HFFc6 (cell line): ENCODE results near the gene PPP2CA. TPM values are rescaled to one million over a fixed set of nuclear protein-coding genes. Genes with fewer than 3 reads are reported as not detected.

Source experiments
- DNase-seq: peaks from one replicate; pipeline ENCODE4 v3.0.0-alpha.2; 2018
- H3K27ac Mint-ChIP-seq: 2 replicates; pipeline ENCODE4 v1.8.0; 2020; ENCODE audit warnings: mild to moderate bottlenecking, mixed read lengths
- H3K27me3 Mint-ChIP-seq: 2 replicates; pipeline ENCODE4 v1.8.0; 2021; ENCODE audit warnings: mild to moderate bottlenecking, moderate library complexity, mixed read lengths; ENCODE audit not compliant: insufficient read depth
- H3K36me3 Mint-ChIP-seq: 2 replicates; pipeline ENCODE4 v1.8.0; 2021; ENCODE audit warnings: low read depth, mixed read lengths
- H3K4me1 Mint-ChIP-seq: 2 replicates; pipeline ENCODE4 v1.8.0; 2020; ENCODE audit warnings: low read depth, mixed read lengths
- H3K4me3 Mint-ChIP-seq: 2 replicates; pipeline ENCODE4 v1.8.0; 2020; ENCODE audit warnings: mild to moderate bottlenecking, moderate library complexity, mixed read lengths
- H3K9me3 Mint-ChIP-seq: 2 replicates; pipeline ENCODE4 v1.8.0; 2020; ENCODE audit warnings: mild to moderate bottlenecking, mixed read lengths
- total RNA-seq, 6 experiments: library from RNA; stranded (reverse); fragmentation: NEBNext Ultra II Directional; extraction: Animal tissue kit (Norgen Biotek cat#: 25700); gene quantifications; 2 replicates in 1 of 6; 3 replicates in 5 of 6; pipeline ENCODE4 v1.2.3, GENCODE V29; 2021
- TF ChIP-seq, protein P1 (sequence below): fragments of 200-600 bp; sonication (generic); IDR thresholded peaks from 2 replicates; pipeline ENCODE4 v1.5.0; 2021; ENCODE audit warnings: antibody characterized with exemption, mild to moderate bottlenecking

PPP2CA gene
- total RNA-seq, 6 experiments from 2014 or later, result 153 to 172 (median 156) TPM

DNA sequence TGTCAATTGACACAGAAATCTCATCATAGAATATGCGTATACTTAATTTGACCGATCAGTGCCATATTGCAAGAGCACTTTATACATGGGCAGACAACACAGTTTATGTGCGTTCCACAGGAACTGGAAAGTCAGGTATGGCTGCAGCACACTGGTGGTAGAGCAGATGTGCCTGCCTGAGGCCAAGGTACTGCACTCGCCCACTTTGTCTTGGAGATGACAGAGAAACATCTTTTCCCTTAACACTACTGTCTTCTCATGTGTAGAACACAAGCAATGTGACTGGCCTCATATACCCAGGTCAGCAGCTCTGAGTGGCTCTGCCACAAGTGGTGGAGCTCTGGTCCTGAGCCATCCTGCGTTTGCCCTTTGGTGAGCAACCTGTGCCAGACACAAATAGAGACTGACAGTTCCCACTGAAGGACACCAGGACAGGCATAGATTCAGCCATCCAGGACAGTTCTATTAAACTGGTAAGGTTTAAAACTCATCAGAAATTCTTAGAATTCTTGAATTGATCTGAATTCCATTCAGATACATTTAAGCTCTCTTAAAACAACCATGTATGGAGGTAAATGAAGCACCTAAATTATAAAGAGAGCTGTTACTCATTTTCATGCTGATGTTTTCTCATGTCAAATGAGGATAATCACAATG is 21.0 kb upstream of the PPP2CA start:
- H3K9me3 Mint-ChIP-seq, result no peaks in the 10 kb centered on the region
- no peaks in the 10 kb centered on the region for H3K36me3 Mint-ChIP-seq
- peak overlapping the region; percentile 39; the same call in 1 of the 2 replicates for H3K4me3 Mint-ChIP-seq
- no peaks in the 10 kb centered on the region for H3K27me3 Mint-ChIP-seq
- DNase-seq, result no peak
- TF ChIP-seq, protein P1, sequence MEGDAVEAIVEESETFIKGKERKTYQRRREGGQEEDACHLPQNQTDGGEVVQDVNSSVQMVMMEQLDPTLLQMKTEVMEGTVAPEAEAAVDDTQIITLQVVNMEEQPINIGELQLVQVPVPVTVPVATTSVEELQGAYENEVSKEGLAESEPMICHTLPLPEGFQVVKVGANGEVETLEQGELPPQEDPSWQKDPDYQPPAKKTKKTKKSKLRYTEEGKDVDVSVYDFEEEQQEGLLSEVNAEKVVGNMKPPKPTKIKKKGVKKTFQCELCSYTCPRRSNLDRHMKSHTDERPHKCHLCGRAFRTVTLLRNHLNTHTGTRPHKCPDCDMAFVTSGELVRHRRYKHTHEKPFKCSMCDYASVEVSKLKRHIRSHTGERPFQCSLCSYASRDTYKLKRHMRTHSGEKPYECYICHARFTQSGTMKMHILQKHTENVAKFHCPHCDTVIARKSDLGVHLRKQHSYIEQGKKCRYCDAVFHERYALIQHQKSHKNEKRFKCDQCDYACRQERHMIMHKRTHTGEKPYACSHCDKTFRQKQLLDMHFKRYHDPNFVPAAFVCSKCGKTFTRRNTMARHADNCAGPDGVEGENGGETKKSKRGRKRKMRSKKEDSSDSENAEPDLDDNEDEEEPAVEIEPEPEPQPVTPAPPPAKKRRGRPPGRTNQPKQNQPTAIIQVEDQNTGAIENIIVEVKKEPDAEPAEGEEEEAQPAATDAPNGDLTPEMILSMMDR, result no peak
- peaks cover 60% of the 10 kb centered on the region for H3K4me1 Mint-ChIP-seq
- H3K27ac Mint-ChIP-seq, result peak overlapping the region; percentile 67

DNA sequence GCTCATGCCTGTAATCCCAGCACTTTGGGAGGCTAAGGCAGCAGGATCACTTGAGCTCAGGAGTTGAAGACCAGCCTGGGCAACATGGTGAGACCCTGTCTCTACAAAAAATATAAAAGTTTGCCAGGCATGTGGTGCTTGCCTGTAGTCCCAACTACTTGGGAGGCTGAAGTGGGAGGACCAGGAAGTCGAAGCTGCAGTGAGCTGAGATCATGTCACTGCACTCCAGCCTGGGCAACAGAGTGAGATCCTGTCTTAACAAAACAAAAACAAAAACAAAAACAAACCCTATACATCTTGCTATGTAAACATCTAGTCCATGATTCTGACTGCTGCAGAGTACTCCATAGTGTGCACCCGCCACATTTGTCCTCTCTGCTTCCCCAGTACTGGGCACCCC is 19.8 kb upstream of the PPP2CA start:
- Mint-ChIP-seq H3K27me3 (no peaks in the 10 kb centered on the region), H3K27ac (peak overlapping the region; percentile 64)
- TF ChIP-seq, protein P1, result no peak

DNA sequence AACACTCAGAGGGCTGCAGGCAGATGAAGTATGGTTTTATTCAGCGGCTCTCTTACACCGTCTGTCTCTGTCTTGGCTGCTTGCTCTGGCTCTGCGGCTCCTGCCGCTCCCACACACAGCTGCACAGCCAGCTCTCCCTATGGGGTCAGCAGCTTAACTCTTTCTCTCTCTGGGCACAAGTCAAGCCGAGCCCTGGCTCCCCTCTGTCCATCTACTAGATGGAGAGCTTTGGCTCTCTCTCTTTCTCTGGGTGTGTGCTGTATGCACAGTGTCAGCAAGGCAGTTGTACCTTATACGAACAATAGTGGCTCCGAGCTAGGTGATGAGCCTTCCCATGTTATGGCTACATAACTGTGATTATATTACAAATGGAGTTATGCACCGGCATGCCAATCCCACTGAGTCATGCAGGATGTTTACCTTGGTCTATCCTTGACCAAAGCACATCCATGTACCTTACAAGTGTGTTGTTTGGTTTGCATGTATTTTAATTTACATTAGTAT is 19.3 kb upstream of the PPP2CA start:
- Mint-ChIP-seq H3K27me3 (no peaks in the 10 kb centered on the region), H3K27ac (peak overlapping the region; percentile 76), H3K4me3 (peak overlapping the region; percentile 77), H3K36me3 (no peaks in the 10 kb centered on the region), H3K4me1 (peaks cover 63% of the 10 kb centered on the region), H3K9me3 (no peaks in the 10 kb centered on the region)
- TF ChIP-seq, protein P1, result no peak
- DNase-seq, result peak; percentile 20

More for the DNA sequence above, 19.8 kb upstream of the PPP2CA start:
- H3K4me3 Mint-ChIP-seq, result peak overlapping the region; percentile 77
- H3K9me3 Mint-ChIP-seq, result no peaks in the 10 kb centered on the region
- DNase-seq, result no peak
- H3K4me1 Mint-ChIP-seq, result peaks cover 58% of the 10 kb centered on the region
- no peaks in the 10 kb centered on the region for H3K36me3 Mint-ChIP-seq

DNA sequence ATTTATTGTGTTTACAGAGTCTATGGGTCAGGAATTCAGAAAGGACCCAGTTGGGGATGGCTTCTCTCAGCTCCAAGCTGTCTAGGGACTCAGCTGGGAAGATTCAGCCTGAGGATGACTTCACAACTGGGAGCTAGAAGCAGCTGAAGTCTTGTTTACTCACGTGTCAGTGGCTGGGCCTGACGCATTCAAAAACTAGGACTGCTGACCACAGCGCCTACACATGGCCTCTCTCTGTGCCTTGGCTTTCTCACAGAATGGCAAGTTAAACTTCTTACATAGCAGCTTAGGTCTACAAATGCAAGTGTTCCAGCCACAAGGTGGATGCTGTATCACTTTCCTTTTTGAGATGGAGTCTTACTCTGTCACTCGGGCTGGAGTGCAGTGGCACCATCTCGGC is 16.3 kb upstream of the PPP2CA start:
- TF ChIP-seq, protein P1, result no peak
- Mint-ChIP-seq H3K9me3 (no peaks in the 10 kb centered on the region), H3K27me3 (peaks cover 5% of the 10 kb centered on the region; the same call in 1 of the 2 replicates), H3K4me1 (peaks cover 44% of the 10 kb centered on the region), H3K36me3 (no peaks in the 10 kb centered on the region), H3K4me3 (no peak overlapping the region), H3K27ac (peak overlapping the region; percentile 72; the same call in 1 of the 2 replicates)
- peak; percentile 28 for DNase-seq

DNA sequence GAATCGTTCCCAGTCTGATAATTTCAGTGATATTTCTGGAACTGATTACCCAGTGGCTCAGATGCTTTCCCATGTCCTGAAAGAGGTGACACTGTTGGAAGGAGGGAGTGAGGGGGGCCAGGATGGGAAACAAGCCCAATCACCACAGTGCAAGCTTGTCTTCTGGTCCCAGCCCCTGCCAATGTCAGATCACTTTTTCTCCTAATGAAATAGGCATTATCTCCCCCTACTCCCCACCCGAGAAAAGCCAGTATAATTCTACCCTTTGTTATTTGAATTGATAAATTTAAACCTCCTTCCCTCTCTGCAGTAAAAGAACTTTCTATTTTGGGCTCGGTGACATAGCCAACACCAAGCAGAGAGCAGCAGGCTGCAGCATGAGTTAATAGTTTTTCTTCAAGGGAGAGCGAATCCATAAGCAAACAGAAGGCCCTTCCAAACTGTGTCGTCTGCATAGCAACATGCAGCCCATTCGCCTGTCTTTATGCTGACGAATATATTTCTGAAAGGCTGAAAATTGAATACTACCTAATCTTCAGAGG is 14.6 kb upstream of the PPP2CA start:
- Mint-ChIP-seq H3K27ac (no peak overlapping the region), H3K9me3 (no peaks in the 10 kb centered on the region), H3K4me3 (no peak overlapping the region), H3K36me3 (no peaks in the 10 kb centered on the region), H3K4me1 (peaks cover 29% of the 10 kb centered on the region), H3K27me3 (peaks cover 13% of the 10 kb centered on the region)
- TF ChIP-seq, protein P1, result no peak
- DNase-seq, result peak; percentile 7
